GM12875 (cell line): ENCODE data around the gene AHDC1.

Source experiments
- H3K4me3 ChIP-seq: one replicate; pipeline ENCODE4 v1.5.1; 2011; ENCODE audit warnings: low read depth, low read length, control low read depth
- CTCF ChIP-seq: IDR thresholded peaks from 2 replicates; pipeline ENCODE4 v1.5.1; 2011; ENCODE audit warnings: low read depth, mild to moderate bottlenecking, control low read depth, inconsistent platforms, low read length, moderate library complexity, borderline replicate concordance; ENCODE audit not compliant: insufficient read depth

AHDC1 gene

GRCh38 chr1:27590917-27591508, 12.9 kb downstream of the AHDC1 start:
- no peak for TF ChIP-seq CTCF
- no peak overlapping the region for H3K4me3 ChIP-seq

- no peak overlapping the region for H3K4me3 ChIP-seq
- TF ChIP-seq CTCF, result no peak
These were observed 14.0 kb downstream of the AHDC1 start for GRCh38 chr1:27589841-27590426.

GRCh38 chr1:27589441-27589840, 14.5 kb downstream of the AHDC1 start:
- H3K4me3 ChIP-seq, result no peak overlapping the region
- TF ChIP-seq CTCF, result no peak

- no peak for TF ChIP-seq CTCF
- no peak overlapping the region for H3K4me3 ChIP-seq
These were observed 15.4 kb downstream of the AHDC1 start for GRCh38 chr1:27588256-27589232.

- H3K4me3 ChIP-seq, result no peak overlapping the region
- no peak for TF ChIP-seq CTCF
These were observed 18.3 kb downstream of the AHDC1 start for GRCh38 chr1:27585684-27586083.

- no peak overlapping the region for H3K4me3 ChIP-seq
- no peak for TF ChIP-seq CTCF
These were observed 19.5 kb downstream of the AHDC1 start for GRCh38 chr1:27584453-27584852.
